Ishikawa (cell line): Measurements from ENCODE around the gene CALD1.

Source experiments
- EP300 ChIP-seq: IDR thresholded peaks from 2 replicates; pipeline ENCODE4 v1.6.1; 2012; ENCODE audit warnings: borderline replicate concordance
- FOXM1 ChIP-seq: IDR thresholded peaks from 2 replicates; pipeline ENCODE4 v1.6.1; 2012; ENCODE audit warnings: low read depth, borderline replicate concordance
- NFIC ChIP-seq: IDR thresholded peaks from 2 replicates; pipeline ENCODE4 v1.6.1; 2012
- RAD21 ChIP-seq: IDR thresholded peaks from 2 replicates; pipeline ENCODE4 v1.6.1; 2012; ENCODE audit warnings: low read depth
- TAF1 ChIP-seq: IDR thresholded peaks from 2 replicates; pipeline ENCODE4 v1.6.1; 2012; ENCODE audit warnings: low read depth, mild to moderate bottlenecking
- TF ChIP-seq, protein P1 (sequence below): IDR thresholded peaks from 2 replicates; pipeline ENCODE4 v1.6.1; 2012

- TF ChIP-seq TAF1 = no peak
- no peak for TF ChIP-seq FOXM1
- no peak for TF ChIP-seq NFIC
- no peak for TF ChIP-seq EP300
- TF ChIP-seq, protein P1, sequence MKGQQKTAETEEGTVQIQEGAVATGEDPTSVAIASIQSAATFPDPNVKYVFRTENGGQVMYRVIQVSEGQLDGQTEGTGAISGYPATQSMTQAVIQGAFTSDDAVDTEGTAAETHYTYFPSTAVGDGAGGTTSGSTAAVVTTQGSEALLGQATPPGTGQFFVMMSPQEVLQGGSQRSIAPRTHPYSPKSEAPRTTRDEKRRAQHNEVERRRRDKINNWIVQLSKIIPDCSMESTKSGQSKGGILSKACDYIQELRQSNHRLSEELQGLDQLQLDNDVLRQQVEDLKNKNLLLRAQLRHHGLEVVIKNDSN = no peak
- no peak for TF ChIP-seq RAD21
Observed at GRCh38 chr7:134925766-134926165, 146.3 kb downstream of the CALD1 start.
